Endometrium (tissue), 2 donors: ENCODE data around the gene NKD2.
"Not testable (repeated sequence)": the region's sequence is repeated elsewhere in the genome, so short reads cannot be mapped to it uniquely, and the experiment has no call there.

Experiments used
- FAIRE-seq: peaks from 2 replicates; lab custom pipeline; 2012; peaks lifted over from hg19 to GRCh38; lab: Jason Lieb, UNC
- donor health status: control.
- donor health status: control.

Gene NKD2

GRCh38 chr5:1058988-1059883, 50.6 kb downstream of the NKD2 start:
- FAIRE-seq = no peak

DNA sequence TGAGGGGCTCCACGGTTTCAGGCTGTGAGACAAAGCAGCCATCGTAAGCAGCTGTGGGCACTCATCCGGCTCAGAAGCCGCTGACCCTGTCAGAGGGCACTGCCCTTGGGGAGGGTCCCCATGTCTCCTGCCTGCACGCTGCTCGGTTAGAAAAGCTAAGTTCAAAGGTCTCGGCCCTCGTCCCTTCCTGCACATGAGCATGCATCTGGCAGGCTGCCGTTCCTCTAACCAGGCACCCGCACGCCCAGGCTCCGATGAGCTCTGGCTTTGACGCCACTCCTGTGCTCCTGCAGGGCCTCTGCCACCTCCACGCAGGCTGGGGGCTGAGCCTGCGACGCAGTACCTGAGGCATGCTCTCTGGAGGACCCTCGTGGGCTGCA, 51.3 kb downstream of the NKD2 start:
- no peak for FAIRE-seq

- FAIRE-seq = no peak
Measured at GRCh38 chr5:1060535-1060981, 52.0 kb downstream of the NKD2 start.

GRCh38 chr5:1061292-1061691, 52.7 kb downstream of the NKD2 start:
- not testable (repeated sequence) for FAIRE-seq

DNA sequence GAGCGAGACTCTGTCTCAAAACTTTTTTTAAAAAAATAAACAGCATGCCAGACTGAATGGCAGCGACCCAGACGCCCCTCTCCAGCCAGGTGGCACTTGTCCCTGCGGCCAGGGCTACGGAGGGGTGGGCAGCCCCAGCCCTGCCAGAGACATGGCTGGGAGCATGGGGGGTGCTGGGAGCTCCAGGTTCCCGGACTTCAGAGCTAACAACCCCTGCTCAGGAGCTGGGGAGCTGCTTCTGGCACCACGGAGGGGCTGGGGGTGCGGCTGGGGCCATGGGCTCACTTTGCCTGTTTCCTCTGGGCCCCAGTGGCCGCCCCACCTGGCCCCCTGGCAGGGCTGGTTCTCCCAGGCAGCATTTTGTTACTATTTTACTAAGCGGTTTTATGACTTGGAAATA, 53.3 kb downstream of the NKD2 start:
- no peak for FAIRE-seq

DNA sequence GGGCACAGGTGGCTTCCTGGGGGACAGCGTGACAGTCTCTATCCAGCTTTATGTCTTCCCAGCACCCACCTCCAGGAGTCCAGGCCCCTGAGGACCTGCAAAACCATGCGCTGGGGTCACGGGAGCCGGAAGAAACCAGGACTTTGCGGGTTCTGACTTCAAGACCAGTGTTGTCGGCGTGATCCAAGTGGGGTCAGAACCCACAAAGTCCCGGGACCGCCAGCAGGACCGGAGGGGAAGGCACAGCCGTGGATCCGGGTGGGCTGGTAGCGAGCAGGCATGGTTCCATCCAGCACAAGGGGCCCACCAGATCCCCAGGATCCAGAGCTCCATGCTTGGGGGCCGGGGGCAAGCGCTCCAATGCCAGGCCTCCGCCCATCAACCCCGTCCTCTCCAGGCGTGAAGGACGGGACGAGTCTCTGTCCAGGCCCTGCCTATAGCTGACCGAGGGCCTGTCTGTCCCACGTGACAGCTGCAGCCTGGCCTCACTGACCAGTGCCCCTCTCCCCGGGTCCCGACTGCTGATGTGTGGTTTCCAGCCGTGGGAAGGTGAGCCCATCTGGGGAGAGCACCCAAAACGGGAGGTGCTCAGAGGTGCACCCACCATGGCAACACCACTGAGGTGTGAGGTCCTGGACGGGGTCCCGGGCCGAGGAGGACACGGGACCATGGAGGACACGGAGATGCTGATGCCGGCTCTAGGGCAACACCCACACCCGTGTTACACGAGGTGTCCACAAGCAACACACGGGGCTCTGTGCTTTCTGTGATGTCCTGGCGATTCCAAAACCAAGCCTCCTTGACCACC, 54.4 kb downstream of the NKD2 start:
- FAIRE-seq = no peak

DNA sequence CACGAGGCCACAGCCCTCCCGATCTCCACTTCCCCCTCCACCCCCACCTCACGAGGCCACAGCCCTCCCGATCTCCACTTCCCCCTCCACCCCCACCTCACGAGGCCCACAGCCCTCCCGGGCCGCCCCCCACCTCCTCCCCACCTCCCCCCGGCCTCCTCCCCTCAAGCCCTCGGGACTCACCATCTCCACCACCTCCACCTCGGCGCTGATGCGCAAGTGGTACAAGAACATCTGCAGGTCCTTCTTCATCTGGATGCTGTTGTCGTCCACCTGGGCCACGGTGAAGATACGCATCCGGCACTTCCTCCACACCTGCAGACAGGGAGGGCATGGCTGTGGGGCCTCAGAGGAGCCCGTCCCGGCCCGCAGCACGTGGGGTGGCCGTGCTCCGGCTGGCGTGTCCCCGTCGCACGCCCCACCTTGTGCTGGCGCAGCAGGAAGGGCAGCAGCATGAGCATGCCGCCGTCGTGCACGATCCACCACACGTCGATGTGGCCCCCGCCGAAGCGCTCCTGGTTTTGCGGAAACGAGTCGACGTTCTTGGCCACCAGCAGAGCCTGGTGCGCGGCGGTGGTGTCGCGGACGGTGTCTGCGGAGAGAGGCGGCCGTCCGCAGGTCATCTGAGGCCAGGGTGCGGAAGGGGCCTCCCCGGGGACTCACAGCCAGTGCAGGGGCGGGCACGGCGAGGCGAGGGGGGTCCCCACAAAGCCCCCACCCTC, 55.2 kb downstream of the NKD2 start:
- no peak for FAIRE-seq

GRCh38 chr5:1064383-1065142, 56.0 kb downstream of the NKD2 start:
- FAIRE-seq = no peak

- FAIRE-seq = no peak
Measured at GRCh38 chr5:1065143-1065750, 56.6 kb downstream of the NKD2 start.

GRCh38 chr5:1065891-1066650, 57.5 kb downstream of the NKD2 start:
- FAIRE-seq = no peak

GRCh38 chr5:1066676-1067075, 58.1 kb downstream of the NKD2 start:
- FAIRE-seq = no peak

DNA sequence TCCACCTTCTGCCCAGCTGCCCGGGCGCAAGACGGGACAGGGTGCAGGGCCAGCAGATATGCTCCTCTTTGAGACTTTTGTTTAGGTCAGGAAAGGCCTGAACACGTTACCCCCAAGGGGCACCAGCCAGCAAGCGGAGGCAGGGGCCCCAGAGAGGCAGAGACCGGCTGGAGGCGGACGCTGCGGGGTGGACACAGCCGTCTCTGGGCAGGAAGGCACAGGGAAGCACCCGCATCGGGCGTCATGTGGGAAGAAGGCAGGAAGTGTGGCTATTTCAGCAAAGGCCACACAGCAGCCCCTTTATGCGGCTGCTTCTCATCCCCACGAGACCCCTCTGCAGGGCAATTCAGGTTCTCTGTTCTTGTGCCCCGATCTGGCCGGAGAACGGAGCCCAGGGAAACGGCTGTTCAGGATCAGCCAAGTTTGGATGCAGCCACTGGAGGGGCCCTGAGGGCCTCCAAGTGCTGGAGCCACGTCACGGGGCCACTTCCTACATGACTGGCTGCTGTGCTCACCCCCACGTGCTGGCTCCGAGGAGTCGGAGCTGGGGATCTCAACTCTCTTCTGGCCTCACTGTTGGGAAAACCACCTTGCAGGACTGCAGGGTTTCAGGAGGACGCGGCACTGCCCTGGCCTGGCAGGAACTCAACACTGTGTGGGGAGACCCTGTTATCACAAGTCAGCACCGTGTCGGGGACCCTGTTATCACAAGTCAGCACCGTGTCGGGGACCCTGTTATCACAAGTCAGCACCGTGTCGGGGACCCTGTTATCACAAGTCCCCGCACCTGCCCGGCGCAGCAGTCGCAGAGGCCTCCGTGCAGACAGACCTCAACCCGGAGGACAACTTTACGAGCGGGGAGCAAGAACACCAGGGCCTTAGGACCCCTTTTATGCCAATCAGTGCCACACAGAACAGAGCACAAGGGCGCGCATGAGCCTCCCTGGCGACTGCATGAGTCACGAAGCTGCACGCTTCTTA, 58.8 kb downstream of the NKD2 start:
- no peak for FAIRE-seq

DNA sequence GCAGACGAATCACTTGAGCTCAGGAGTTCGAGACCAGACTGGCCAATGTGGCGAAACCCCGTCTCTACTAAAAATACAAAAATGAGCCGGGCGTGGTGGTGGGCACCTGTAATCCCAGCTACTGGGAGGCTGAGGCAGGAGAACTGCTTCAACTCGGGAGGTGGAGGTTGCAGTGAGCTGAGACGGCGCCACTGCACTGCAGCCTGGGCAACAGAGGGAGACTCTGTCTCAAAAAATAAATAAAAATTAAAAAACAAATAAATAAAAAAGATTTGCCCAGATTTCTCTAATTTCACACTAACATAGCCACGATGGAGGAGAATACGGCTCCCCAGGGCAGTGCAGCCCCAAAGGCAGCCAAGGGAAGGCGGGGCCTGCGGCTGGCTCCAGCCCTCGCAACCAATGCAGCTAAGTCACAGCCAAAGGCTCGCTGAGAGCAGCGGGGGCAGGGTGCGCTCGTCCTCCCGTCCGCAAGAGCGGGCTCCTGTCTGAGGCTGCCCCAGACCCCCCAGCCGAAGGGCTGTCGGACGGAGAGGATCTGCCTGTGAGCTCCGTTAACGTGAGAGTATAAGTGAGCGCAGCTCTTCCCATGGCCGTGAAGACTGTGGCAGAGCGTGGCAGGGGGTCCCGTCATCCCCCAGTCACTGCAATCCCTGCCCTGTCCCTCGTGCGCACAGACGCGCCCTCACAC, 59.7 kb downstream of the NKD2 start:
- FAIRE-seq = no peak

DNA sequence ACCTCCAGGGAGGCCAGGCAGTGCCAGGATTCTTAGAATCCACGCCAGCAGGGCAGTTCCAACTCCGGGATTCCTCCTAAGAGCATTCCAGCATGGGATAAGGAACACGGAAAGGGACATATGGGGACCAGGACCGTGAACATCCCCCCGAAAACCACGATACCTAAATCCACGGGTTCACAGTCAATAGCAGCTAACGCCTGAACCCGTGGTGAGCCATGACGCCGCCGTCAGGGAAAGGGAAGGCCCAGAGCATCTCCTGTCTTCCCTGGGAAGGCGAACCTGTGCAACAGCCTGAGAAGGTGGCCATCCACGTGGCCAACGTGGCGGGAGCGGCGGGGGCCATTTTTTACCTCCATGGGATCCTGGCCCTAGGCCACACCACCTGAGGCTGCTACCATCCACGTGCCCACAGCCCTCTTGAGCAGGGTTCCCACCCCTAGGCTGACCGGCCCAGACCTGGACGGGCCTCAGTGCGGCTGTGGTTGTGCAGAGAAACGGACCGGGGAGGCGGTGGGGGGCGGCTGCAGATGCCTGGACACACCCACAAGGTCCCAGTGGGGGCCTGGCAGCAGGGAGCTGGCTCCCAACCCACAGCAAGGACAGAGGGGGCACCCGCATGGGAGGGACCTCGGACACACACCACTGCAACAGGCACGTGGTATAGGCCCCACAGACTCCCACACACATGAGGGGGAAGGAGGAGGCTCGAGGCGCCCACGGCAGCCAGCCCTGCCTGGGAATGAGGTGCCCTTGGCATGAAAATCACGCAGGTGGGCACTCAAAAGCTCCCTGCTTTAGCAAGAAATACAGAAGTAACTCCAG, 60.5 kb downstream of the NKD2 start:
- FAIRE-seq = no peak

DNA sequence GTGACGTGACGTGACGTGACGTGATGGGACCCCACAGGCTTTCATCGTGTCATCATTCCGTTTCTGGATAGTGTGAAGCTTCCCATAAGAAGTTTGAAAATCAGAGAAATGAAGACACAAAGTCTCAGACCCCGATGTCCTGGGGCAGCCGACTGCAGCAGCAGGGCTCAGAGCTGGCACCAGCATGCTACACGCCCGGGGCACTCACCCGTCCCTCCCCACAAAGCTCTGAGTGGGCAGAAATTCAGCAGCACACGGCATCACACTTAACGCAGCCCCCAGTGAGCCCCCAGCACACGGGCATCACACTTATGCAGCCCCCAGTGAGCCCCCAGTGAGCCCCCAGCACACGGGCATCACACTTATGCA, 61.1 kb downstream of the NKD2 start:
- FAIRE-seq = no peak

- no peak for FAIRE-seq
Measured at GRCh38 chr5:1073239-1074102, 64.9 kb downstream of the NKD2 start.

DNA sequence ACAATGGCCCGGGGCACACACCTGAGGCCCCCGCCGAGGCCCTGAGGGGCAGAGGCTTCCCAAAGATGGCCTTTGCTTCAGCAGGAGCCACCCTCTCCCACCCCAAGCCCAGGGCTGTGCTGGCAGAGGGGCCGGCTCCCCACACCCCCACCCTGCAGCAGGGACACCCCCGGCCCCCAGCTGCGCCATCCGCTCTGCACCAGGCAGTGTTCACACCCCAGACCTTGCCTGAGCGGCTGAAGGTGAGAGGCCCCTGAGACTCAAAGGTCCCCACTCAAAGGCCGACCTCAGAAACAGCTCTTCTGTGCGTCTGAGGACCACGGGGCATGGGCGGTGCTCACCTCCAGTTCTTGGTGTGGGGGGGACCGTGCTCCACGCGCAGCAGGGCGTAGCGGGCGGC, 65.6 kb downstream of the NKD2 start:
- FAIRE-seq = no peak
